Measurements from ENCODE around the gene TRIM56.
"Not testable (repeated sequence)": the region's sequence is repeated elsewhere in the genome, so short reads cannot be mapped to it uniquely, and the experiment has no call there.

The TRIM56 gene

DNA sequence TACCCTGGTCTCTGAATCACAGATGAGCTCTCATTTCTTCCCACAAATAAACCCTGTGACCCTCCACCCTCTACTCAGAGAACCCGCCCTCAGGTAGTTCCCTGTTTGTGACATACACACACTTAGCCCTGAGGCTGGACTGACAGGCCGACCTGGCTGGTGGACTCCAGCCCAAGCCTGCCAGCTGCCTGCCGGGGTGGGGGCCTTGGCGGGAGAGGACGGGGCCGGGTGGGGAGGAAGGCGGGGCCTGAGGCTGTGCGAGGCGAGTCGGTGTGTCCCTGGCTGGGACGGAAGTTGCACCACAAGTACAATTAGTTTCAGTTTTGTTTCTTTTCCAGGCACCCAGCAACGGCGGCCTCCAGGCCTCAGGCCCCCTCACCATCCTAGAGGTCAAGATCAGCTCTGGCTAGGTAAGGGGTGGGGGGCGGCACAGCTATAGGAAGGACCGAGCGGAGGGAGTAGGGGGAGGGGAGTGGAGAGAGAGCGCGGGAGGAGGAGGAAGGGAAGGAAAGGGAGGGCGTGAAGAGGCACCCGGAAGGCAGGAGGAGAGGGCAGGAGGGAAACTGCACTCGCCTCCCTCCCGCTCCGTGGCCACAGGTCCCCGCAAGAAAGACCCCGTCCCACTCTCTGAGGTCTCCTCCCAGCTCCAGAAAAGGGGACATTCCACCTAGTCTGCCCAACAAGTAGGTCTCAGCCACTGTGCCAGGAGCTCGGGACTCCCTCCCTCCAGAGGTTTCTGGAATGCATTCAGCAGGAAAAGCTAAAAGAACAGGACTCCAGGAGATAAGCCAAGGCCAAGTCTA is at the start of gene TRIM56:
Gene TRIM56, plus strand, starts transcription at position 320 of the 803 bp plus-strand sequence. CDS start 1,832 bp downstream, outside the sequence.
- DNase-seq (ENCODE audit: low read depth) = peak; percentile 53

- no peak for DNase-seq (ENCODE audit: low read depth)
Measured at GRCh38 chr7:101035941-101036340, 49.3 kb upstream of the TRIM56 start.

- DNase-seq (ENCODE audit: low read depth) = not testable (repeated sequence)
Measured at GRCh38 chr7:101041283-101041682, 44.0 kb upstream of the TRIM56 start.

- DNase-seq (ENCODE audit: low read depth) = peak; percentile 33
Measured at GRCh38 chr7:101058355-101058754, 26.9 kb upstream of the TRIM56 start.

DNA sequence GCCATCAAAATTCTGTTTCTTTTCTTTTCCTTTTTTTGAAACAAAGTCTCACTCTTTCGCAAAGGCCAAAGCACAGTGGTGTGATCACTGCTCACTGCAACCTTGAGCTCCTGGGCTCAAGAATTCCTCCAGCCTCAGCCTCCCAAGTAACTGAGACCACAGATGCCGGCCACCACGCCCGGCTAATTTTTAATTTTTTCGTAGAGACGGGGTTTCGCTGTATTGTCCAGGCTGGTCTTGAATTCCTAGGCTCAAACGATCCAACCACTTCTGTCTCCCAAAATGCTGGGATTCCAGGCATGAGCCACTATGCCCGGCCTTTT is 25.7 kb upstream of the TRIM56 start:
- no peak for DNase-seq (ENCODE audit: low read depth)

DNA sequence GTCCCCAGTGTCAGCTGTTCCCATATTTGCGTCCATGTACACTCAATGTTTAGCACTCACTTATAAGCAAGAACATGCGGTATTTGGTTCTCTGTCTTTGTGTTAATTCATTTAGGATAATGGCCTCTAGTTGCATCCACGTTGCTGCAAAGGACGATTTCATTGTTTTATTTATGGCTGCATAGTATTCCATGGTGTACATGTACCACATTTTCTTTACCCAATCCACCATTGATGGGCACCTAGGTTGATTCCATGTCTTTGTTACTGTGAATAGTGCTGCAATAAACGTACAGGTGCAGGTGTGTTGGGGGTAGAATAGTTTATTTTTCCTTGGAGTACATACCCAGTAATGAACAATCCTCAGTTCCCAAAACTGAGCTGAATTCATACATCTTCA is 24.3 kb upstream of the TRIM56 start:
- DNase-seq (ENCODE audit: low read depth) = no peak

- DNase-seq (ENCODE audit: low read depth) = not testable (repeated sequence)
Measured at GRCh38 chr7:101064176-101064550, 21.1 kb upstream of the TRIM56 start.

DNA sequence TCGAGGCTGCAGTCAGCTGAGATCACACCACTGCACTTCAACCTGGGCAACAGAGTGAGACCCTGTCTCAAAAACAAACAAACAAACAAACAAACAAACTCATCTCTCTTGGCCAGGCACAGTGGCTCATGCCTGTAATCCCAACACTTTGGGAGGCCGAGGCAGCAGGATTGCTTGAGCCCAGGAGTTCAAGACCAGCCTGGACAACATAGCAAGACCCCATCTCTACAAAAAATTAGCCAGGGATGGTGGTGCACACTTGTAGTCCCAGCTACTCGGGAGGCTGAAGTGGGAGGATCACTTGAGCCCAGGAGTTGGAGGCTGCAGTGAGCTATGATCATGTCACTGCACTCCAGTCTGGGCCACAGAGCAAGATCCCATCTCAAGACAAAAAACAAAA is 20.1 kb upstream of the TRIM56 start:
- DNase-seq (ENCODE audit: low read depth) = not testable (repeated sequence)

GRCh38 chr7:101066141-101066832 is 19.0 kb upstream of the TRIM56 start:
- no peak for DNase-seq (ENCODE audit: low read depth)

DNA sequence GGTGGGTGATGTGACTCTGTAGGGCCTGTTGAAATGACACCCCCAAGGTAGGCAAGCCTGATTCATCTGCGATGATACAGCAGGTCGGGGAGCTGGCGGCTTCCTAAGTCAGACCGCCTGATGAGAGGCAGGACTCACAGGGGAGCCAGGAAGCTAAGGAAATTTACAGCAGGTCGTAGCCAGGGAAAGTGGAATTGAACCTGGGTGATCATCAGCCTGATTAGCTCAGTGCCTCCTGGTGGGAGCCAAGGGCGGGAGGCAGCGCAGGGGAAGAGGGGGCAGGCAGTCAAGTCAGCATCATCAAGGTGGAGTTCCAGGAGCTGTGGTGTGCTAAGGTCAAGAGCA is 18.5 kb upstream of the TRIM56 start:
- DNase-seq (ENCODE audit: low read depth) = no peak

DNA sequence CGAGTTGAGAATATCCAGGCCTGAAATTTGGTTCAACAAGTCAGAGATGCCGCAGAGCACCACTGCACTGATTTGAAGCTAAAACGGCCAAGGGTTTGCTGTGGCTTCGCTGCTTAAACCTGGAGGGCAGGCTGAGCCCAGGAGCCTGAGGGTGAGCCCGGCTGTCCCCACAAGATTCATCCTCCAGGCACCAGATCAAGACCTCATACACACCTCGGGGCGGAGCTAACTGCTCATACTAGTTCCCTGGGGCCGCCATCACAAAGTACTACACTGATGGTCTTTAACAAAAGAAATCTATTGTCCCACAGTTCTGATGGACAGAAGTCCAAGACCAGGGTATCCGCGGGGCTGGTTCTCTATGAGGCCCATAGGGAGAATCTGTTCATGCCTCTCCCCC is 16.9 kb upstream of the TRIM56 start:
- DNase-seq (ENCODE audit: low read depth) = no peak

DNA sequence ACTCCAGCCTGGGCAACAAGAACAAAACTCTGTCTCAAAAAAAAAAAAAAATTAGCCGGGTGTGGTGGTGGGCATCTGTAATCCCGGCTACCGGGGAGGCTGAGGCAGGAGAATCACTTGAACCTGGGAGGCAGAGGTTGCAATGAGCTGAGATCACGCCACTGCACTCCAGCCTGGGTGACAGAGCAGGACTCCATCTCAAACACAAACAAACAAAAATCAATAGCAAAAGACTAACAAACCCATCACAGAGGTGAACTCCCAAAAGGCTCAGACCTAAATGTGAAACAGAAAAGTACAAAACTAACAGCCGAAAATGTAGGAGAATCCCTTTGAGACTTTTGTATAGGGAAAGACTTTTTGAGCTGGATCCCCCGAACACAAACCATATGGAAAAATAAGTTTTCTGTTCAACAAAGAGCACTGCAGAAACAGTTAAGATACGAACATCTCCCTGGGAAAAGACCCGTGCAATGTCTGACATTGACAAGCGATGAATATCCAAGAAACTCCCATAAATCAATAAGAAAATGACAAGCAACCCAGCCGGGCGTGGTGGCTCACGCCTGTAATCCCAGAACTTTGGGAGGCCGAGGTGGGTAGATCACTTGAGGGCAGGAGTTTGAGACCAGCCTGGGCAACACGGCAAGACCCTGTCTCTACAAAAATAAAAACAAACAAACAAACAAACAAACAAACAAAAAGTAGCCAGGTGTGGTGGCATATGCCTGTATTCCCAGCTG is 13.7 kb upstream of the TRIM56 start:
- not testable (repeated sequence) for DNase-seq (ENCODE audit: low read depth)

- DNase-seq (ENCODE audit: low read depth) = no peak
Measured at GRCh38 chr7:101075646-101076045, 9.6 kb upstream of the TRIM56 start.

DNA sequence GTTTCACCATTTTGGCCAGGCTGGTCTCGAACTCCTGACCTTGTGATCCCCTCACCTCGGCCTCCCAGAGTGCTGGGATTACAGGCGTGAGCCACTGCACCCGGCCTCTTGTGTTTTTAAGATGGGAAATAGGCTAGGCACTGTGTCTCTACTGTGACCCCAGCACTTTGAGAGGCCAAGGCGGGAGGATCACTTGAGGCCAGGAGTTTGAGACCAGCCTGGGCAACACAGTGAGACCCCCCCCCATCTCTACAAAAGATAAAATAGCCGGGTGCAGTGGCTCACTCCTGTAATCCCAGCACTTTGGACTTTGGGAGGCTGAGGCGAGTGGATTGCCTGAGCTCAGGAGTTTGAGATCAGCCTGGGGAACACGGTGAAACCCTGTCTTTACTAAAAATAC is 9.1 kb upstream of the TRIM56 start:
- not testable (repeated sequence) for DNase-seq (ENCODE audit: low read depth)

DNA sequence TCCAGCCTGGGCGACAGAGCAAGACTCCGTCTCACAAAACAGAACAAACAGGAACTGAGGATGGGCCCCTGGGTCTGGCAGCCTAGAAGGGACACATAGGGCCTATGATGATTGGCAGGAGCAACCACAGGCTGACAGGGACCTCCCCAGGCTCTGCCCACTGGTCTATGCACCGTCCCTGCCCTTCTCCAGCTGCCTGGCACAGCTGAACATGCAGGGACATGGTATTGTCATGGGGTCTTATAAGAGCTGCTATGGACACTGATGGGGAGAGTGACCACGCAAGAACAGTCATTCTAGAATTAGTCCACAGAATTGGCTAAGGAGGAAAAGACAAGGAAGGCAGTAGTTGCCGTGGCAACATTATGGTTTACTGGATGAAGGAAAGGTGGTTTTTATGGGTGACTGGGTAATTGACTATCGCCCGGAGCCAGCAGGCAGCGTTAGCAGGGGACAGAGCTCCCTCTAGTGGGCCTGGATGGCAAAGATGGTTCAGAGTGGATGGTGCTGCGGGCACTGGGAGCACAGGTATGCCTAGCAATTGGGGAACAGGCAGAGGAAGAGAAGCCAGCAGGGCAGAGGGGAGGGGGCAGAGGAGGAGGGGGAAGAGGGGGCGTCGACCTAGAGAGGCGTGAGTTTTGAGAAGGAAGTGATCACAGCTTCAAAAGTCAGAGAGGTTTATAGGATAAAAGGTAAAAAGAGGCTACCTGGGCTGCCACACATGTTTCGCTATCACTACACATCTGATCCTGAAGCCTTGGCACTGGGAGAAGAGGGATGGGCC is 7.8 kb upstream of the TRIM56 start:
- DNase-seq (ENCODE audit: low read depth) = peak; percentile 73

DNA sequence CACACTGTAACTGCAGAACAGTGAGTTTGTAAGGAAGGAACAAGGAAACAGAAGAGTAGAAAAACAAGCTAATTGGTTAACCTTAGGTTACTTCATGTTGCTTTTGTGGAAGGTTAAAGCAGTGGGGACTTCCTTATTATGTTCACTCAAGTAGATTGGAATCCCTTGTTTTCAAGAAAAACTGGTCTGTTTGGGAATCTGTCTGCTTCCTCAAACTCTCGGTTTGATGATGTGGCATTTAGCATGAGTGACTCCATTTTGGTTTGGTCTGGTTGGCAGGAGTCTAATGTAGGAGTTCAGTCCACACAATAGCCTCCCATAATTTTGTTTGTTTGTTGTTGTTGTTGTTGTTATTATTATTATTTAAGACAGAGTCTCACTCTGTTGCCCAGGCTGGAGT is 3.8 kb upstream of the TRIM56 start:
- DNase-seq (ENCODE audit: low read depth) = no peak

GRCh38 chr7:101084865-101085161 is 468 bp upstream of the TRIM56 start:
- no peak for DNase-seq (ENCODE audit: low read depth)

- DNase-seq (ENCODE audit: low read depth) = no peak
Measured at GRCh38 chr7:101087334-101088068, 2.2 kb downstream of the TRIM56 start.

GRCh38 chr7:101088069-101088425 is 2.8 kb downstream of the TRIM56 start:
- DNase-seq (ENCODE audit: low read depth) = no peak

DNA sequence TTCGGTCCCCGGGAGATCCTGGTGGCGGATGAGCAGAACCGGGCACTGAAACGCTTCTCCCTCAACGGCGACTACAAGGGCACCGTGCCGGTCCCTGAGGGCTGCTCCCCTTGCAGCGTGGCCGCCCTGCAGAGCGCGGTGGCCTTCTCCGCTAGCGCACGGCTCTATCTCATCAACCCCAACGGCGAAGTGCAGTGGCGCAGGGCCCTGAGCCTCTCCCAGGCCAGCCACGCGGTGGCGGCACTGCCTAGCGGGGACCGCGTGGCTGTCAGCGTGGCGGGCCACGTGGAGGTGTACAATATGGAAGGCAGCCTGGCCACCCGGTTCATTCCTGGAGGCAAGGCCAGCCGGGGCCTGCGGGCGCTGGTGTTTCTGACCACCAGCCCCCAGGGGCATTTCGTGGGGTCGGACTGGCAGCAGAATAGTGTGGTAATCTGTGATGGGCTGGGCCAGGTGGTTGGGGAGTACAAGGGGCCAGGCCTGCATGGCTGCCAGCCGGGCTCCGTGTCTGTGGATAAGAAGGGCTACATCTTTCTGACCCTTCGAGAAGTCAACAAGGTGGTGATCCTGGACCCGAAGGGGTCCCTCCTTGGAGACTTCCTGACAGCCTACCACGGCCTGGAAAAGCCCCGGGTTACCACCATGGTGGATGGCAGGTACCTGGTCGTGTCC is 3.7 kb downstream of the TRIM56 start:
- no peak for DNase-seq (ENCODE audit: low read depth)

- no peak for DNase-seq (ENCODE audit: low read depth)
Measured at GRCh38 chr7:101089876-101090275, 4.6 kb downstream of the TRIM56 start.

Measured in stimulated activated CD8-positive, alpha-beta memory T cell treated with anti-CD3 and anti-CD28 coated beads, Interleukin-12 subunit alpha, Interleukin-12 subunit beta, amount 100 ng/mL, for 1 hour (primary cell).